IMR-90 (cell line): Measurements from ENCODE around the gene CAGE1. TPM values are rescaled to one million over a fixed set of nuclear protein-coding genes. Genes with fewer than 3 reads are reported as not detected.

ENCODE experiments used
- ATAC-seq: fragments of 200-7000 bp; cut with Tn5 transposase; 2 replicates; pipeline ENCODE4 v1.9.1; 2020; ENCODE audit warnings: low read depth, mild to moderate bottlenecking, moderate library complexity
- BruUV-seq: library from RNA; stranded (reverse); fragments of 400-500 nt; replicated peaks from 2 replicates; lab custom pipeline; 2021; lab: Mats Ljungman, UMichigan
- CTCF ChIA-PET: fragments of 300-600 bp; formaldehyde crosslinking; extraction: SDS; loops from one replicate; lab custom pipeline; 2021; ENCODE audit warnings: antibody characterized with exemption; lab: Yijun Ruan, JAX
- POLR2A ChIA-PET: fragments of 300-600 bp; sonication (Branson Sonifier 250); formaldehyde crosslinking; loops from one replicate; lab custom pipeline; 2022; ENCODE audit warnings: antibody characterized with exemption; ENCODE audit not compliant: unreplicated experiment; lab: Charles Lee
- DNase-seq: peaks from one replicate; pipeline ENCODE4 v3.0.0; 2013
- H2AFZ ChIP-seq: replicated peaks from 2 replicates; pipeline ENCODE3; 2013; ENCODE audit warnings: low read length, mild to moderate bottlenecking; ENCODE audit not compliant: poor library complexity
- H2AK5ac ChIP-seq: 2 replicates; pipeline ENCODE4 v1.6.1; 2013; ENCODE audit warnings: low read depth, low read length, inconsistent platforms
- H2AK9ac ChIP-seq: replicated peaks from 2 replicates; pipeline ENCODE3; 2013; ENCODE audit warnings: mild to moderate bottlenecking, low read depth, low read length, moderate library complexity; ENCODE audit not compliant: poor library complexity
- H2BK120ac ChIP-seq: 2 replicates; pipeline ENCODE4 v1.6.1; 2013; ENCODE audit warnings: low read depth, low read length, inconsistent platforms
- H2BK15ac ChIP-seq: 3 replicates; pipeline ENCODE4 v1.6.1; 2013; ENCODE audit warnings: low read depth, low read length, inconsistent platforms
- H2BK20ac ChIP-seq: 2 replicates; pipeline ENCODE4 v1.6.1; 2013; ENCODE audit warnings: low read depth, mild to moderate bottlenecking, inconsistent platforms, low read length, moderate library complexity
- H2BK5ac ChIP-seq: 2 replicates; pipeline ENCODE4 v1.6.1; 2013; ENCODE audit warnings: mild to moderate bottlenecking, low read depth, low read length, inconsistent platforms; ENCODE audit not compliant: poor library complexity, severe bottlenecking
- H3K14ac ChIP-seq: replicated peaks from 2 replicates; pipeline ENCODE4 v1.6.1; 2013; ENCODE audit warnings: low read depth, low read length, inconsistent platforms
- H3K18ac ChIP-seq: 2 replicates; pipeline ENCODE4 v1.6.1; 2013; ENCODE audit warnings: low read depth, low read length, control low read depth
- H3K23ac ChIP-seq: 2 replicates; pipeline ENCODE4 v1.6.1; 2013; ENCODE audit warnings: low read depth, low read length, inconsistent platforms
- H3K27ac ChIP-seq: 2 replicates; pipeline ENCODE4 v1.5.1; 2013; ENCODE audit warnings: mild to moderate bottlenecking, control low read depth, low read length; ENCODE audit not compliant: insufficient read depth
- H3K27me3 ChIP-seq: 2 replicates; pipeline ENCODE4 v1.6.1; 2013; ENCODE audit warnings: low read length; ENCODE audit not compliant: control insufficient read depth, insufficient read depth
- H3K36me3 ChIP-seq: 2 replicates; pipeline ENCODE4 v1.6.1; 2013; ENCODE audit warnings: low read length, mixed read lengths; ENCODE audit not compliant: control insufficient read depth, insufficient read depth
- H3K4ac ChIP-seq: 2 replicates; pipeline ENCODE4 v1.6.1; 2013; ENCODE audit warnings: low read depth, low read length, inconsistent platforms
- H3K4me1 ChIP-seq: 2 replicates; pipeline ENCODE4 v1.6.1; 2013; ENCODE audit warnings: low read length, mixed read lengths; ENCODE audit not compliant: control insufficient read depth, insufficient read depth
- H3K4me2 ChIP-seq: 2 replicates; pipeline ENCODE4 v1.6.1; 2013; ENCODE audit warnings: low read depth, mild to moderate bottlenecking, control low read depth, low read length, moderate library complexity
- H3K4me3 ChIP-seq: 2 replicates; pipeline ENCODE4 v1.5.1; 2013; ENCODE audit warnings: low read depth, mild to moderate bottlenecking, control low read depth, low read length, moderate library complexity; ENCODE audit not compliant: insufficient read depth
- H3K56ac ChIP-seq: 2 replicates; pipeline ENCODE4 v1.6.1; 2013; ENCODE audit warnings: low read length, inconsistent platforms; ENCODE audit not compliant: insufficient read depth; ENCODE audit errors: extremely low read depth
- H3K79me1 ChIP-seq, 2 experiments: 2 replicates each; pipeline ENCODE4 v1.6.1; 2013; ENCODE audit warnings: low read length in 2 of 2, inconsistent platforms in 1 of 2, low read depth in 1 of 2
- H3K9ac ChIP-seq: 2 replicates; pipeline ENCODE4 v1.6.1; 2013; ENCODE audit warnings: low read depth, low read length, control low read depth
- H3K9me1 ChIP-seq: 2 replicates; pipeline ENCODE4 v1.6.1; 2013; ENCODE audit warnings: low read length, inconsistent platforms; ENCODE audit not compliant: insufficient read depth
- H3K9me3 ChIP-seq: 2 replicates; pipeline ENCODE4 v1.6.1; 2013; ENCODE audit warnings: low read length; ENCODE audit not compliant: control insufficient read depth, insufficient read depth
- H4K20me1 ChIP-seq: 2 replicates; pipeline ENCODE4 v1.6.1; 2013; ENCODE audit warnings: low read length, inconsistent platforms; ENCODE audit not compliant: insufficient read depth
- H4K5ac ChIP-seq: 2 replicates; pipeline ENCODE4 v1.6.1; 2013; ENCODE audit warnings: mild to moderate bottlenecking, low read depth, low read length, control low read depth
- H4K8ac ChIP-seq, 2 experiments: 2 replicates each; pipeline ENCODE4 v1.6.1; 2013; ENCODE audit warnings: low read depth in 2 of 2, low read length in 2 of 2, control low read depth in 1 of 2, inconsistent platforms in 1 of 2
- H4K91ac ChIP-seq: 2 replicates; pipeline ENCODE4 v1.6.1; 2013; ENCODE audit warnings: low read depth, low read length, inconsistent platforms; ENCODE audit not compliant: insufficient read depth
- BHLHE40 ChIP-seq: fragments of 150-350 bp; IDR thresholded peaks from 2 replicates; pipeline ENCODE4 v1.6.1; 2016; ENCODE audit warnings: mild to moderate bottlenecking, low read depth, low read length
- CEBPB ChIP-seq: IDR thresholded peaks from 2 replicates; pipeline ENCODE4 v1.6.1; 2012; ENCODE audit warnings: low read depth, low read length, improper control_type of control experiment
- CHD1 ChIP-seq: IDR thresholded peaks from 2 replicates; pipeline ENCODE4 v1.6.1; 2012; ENCODE audit warnings: low read depth, low read length, improper control_type of control experiment
- CTCF ChIP-seq: conservative IDR thresholded peaks from 2 replicates; pipeline ENCODE4 v1.5.1; 2012; ENCODE audit warnings: mild to moderate bottlenecking, low read depth, low read length, improper control_type of control experiment
- ELK1 ChIP-seq: fragments of 150-350 bp; IDR thresholded peaks from 2 replicates; pipeline ENCODE4 v1.6.1; 2016; ENCODE audit warnings: low read depth, mild to moderate bottlenecking, low read length, moderate library complexity, borderline replicate concordance
- FOS ChIP-seq: fragments of 150-350 bp; IDR thresholded peaks from 2 replicates; pipeline ENCODE4 v1.6.1; 2016; ENCODE audit warnings: low read depth, low read length
- MAFK ChIP-seq: IDR thresholded peaks from 2 replicates; pipeline ENCODE4 v1.6.1; 2012; ENCODE audit warnings: low read depth, low read length, improper control_type of control experiment
- MAZ ChIP-seq: IDR thresholded peaks from 2 replicates; pipeline ENCODE4 v1.6.1; 2012; ENCODE audit warnings: low read depth, mild to moderate bottlenecking, low read length, improper control_type of control experiment, moderate library complexity, borderline replicate concordance
- NFE2L2 ChIP-seq: fragments of 150-350 bp; IDR thresholded peaks from 2 replicates; pipeline ENCODE4 v1.6.1; 2016; ENCODE audit warnings: low read depth, mild to moderate bottlenecking, low read length
- POLR2A ChIP-seq: IDR thresholded peaks from 2 replicates; pipeline ENCODE4 v1.6.1; 2012; ENCODE audit warnings: mild to moderate bottlenecking, low read depth, low read length
- RAD21 ChIP-seq: IDR thresholded peaks from 2 replicates; pipeline ENCODE4 v1.6.1; 2012; ENCODE audit warnings: low read length, improper control_type of control experiment
- RFX5 ChIP-seq: IDR thresholded peaks from 2 replicates; pipeline ENCODE4 v1.8.0; 2012; ENCODE audit warnings: low read depth, mild to moderate bottlenecking, low read length, moderate library complexity
- SMC3 ChIP-seq: fragments of 150-350 bp; IDR thresholded peaks from 2 replicates; pipeline ENCODE4 v1.6.1; 2016; ENCODE audit warnings: low read depth, mild to moderate bottlenecking, antibody characterized with exemption, low read length, moderate library complexity
- dilution Hi-C: fragments of 300-500 bp; cut with HindIII; formaldehyde crosslinking; loops from one replicate; pipeline ENCODE4 v1.14.3; 2018; ENCODE audit warnings: low sequenced_read_pairs; ENCODE audit not compliant: unreplicated experiment
- in situ Hi-C: fragments of 300-500 bp; cut with MboI; formaldehyde crosslinking; loops from 3 replicates; pipeline ENCODE4 v1.14.3; 2019; ENCODE audit warnings: low sequenced_read_pairs, inconsistent platforms, mixed read lengths
- intact Hi-C: fragments of 100-400 bp; cut with micrococcal nuclease; formaldehyde crosslinking; loops from 2 replicates; pipeline ENCODE4 v1.10.0; 2022
- polyA plus RNA-seq, 3 experiments: library from polyadenylated mRNA; depleted of rRNA; stranded (reverse); fragments of >200 nt; gene quantifications; 2 replicates each; pipeline ENCODE4 v1.2.3, GENCODE V29; 2012; ENCODE audit warnings: low replicate concordance in 1 of 3
- total RNA-seq: library from RNA; depleted of rRNA; stranded (reverse); fragments of >200 nt; gene quantifications from 2 replicates; pipeline ENCODE4 v1.2.3, GENCODE V29; 2012

CAGE1 gene
- total and polyA plus RNA-seq, 2 of the 4 experiments (the other 2 are of a cell fraction) = not detected

DNA sequence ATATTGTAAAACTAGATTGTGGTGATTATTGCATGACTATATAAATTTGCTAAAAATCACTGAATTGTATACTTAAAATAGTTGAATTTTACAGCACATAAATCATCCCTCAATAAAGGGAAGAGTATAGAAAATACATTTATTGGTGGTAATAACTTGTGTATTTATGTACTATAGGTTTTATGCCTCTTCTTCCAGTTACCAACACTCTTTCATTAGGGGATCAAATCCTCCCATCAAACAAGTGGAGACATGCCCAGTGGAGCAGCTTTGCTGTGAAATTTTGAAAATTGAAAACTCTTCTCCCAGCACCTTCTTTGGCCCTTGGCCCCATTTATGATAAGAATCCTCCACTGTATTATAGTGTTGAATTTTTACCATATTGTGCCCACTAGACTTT, 66.5 kb downstream of the CAGE1 start:
- no peaks in the 10 kb centered on the region for H4K20me1 ChIP-seq
- no TSS peak for BruUV-seq
- no peak for TF ChIP-seq CEBPB
- no peak for TF ChIP-seq MAZ
- TF ChIP-seq MAFK = no peak
- TF ChIP-seq ELK1 = no peak
- no peak for TF ChIP-seq BHLHE40
- TF ChIP-seq RFX5 = no peak
- no peak for TF ChIP-seq CTCF
- TF ChIP-seq CHD1 = no peak
- TF ChIP-seq POLR2A = no peak
- no peak for TF ChIP-seq NFE2L2
- TF ChIP-seq SMC3 = no peak
- TF ChIP-seq FOS = no peak
- no peak for TF ChIP-seq RAD21

More for the DNA sequence above, 66.5 kb downstream of the CAGE1 start:
- Histone ChIP-seq H4K91ac (no peak overlapping the region), H4K8ac (no peak overlapping the region), H2BK20ac (no peak overlapping the region), H3K36me3 (no peaks in the 10 kb centered on the region), H3K23ac (no peak overlapping the region), H3K4ac (no peak overlapping the region), H4K5ac (no peak overlapping the region), H3K9me1 (no peaks in the 10 kb centered on the region), H3K14ac (no peak overlapping the region), H3K9me3 (no peaks in the 10 kb centered on the region), H2AK9ac (no peak overlapping the region), H3K56ac (no peak overlapping the region), H2AK5ac (no peak overlapping the region), H2AFZ (no peak overlapping the region), H3K4me3 (no peak overlapping the region), H3K18ac (no peak overlapping the region), H2BK15ac (no peak overlapping the region), H3K4me2 (no peak overlapping the region), H3K79me1 (no peaks in the 10 kb centered on the region), H3K27ac (no peak overlapping the region), H3K27me3 (no peaks in the 10 kb centered on the region), H3K4me1 (no peaks in the 10 kb centered on the region), H2BK120ac (no peak overlapping the region), H2BK5ac (no peak overlapping the region), H3K9ac (no peak overlapping the region)
- ChIA-PET POLR2A (no interaction called here), CTCF (no interaction called here)
- DNase-seq (no peak), ATAC-seq (no peak)
- in situ Hi-C loops = no loop called here
- dilution Hi-C loops = no loop called here
- intact Hi-C loops = no loop called here
